HG03378 (cell line): ENCODE data around the gene TTC7B.

Source experiments
- ATAC-seq: cut with Tn5 transposase; IDR thresholded peaks from one replicate; pipeline ENCODE4 v1.9.1; 2021; ENCODE audit warnings: mild to moderate bottlenecking, moderate library complexity; ENCODE audit not compliant: unreplicated experiment

Gene TTC7B

GRCh38 chr14:90500665-90501370 lies 315.4 kb downstream of the TTC7B start:
- ATAC-seq, result no peak

- no peak for ATAC-seq
Measured at GRCh38 chr14:90499908-90500664, 316.1 kb downstream of the TTC7B start.

- no peak for ATAC-seq
Measured at GRCh38 chr14:90499121-90499520, 317.1 kb downstream of the TTC7B start.

- no peak for ATAC-seq
Measured at GRCh38 chr14:90498198-90498597, 318.0 kb downstream of the TTC7B start.

- ATAC-seq, result no peak
Measured at GRCh38 chr14:90496379-90496778, 319.9 kb downstream of the TTC7B start.

GRCh38 chr14:90495357-90496276 lies 320.6 kb downstream of the TTC7B start:
- ATAC-seq, result no peak

GRCh38 chr14:90491911-90492531 lies 324.2 kb downstream of the TTC7B start:
- no peak for ATAC-seq

- ATAC-seq, result no peak
Measured at GRCh38 chr14:90491221-90491885, 324.9 kb downstream of the TTC7B start.

GRCh38 chr14:90490720-90491050 lies 325.5 kb downstream of the TTC7B start:
- ATAC-seq, result no peak

- no peak for ATAC-seq
Measured at GRCh38 chr14:90489916-90490719, 326.1 kb downstream of the TTC7B start.

GRCh38 chr14:90489306-90489705 lies 326.9 kb downstream of the TTC7B start:
- ATAC-seq, result no peak

GRCh38 chr14:90488256-90488655 lies 328.0 kb downstream of the TTC7B start:
- ATAC-seq, result no peak

- no peak for ATAC-seq
Measured at GRCh38 chr14:90487462-90487861, 328.8 kb downstream of the TTC7B start.

- ATAC-seq, result no peak
Measured at GRCh38 chr14:90487031-90487430, 329.2 kb downstream of the TTC7B start.

GRCh38 chr14:90484291-90484690 lies 331.9 kb downstream of the TTC7B start:
- ATAC-seq, result no peak

- ATAC-seq, result no peak
Measured at GRCh38 chr14:90483571-90483974, 332.7 kb downstream of the TTC7B start.

- ATAC-seq, result no peak
Measured at GRCh38 chr14:90483117-90483516, 333.1 kb downstream of the TTC7B start.

GRCh38 chr14:90475298-90475697 lies 340.9 kb downstream of the TTC7B start:
- no peak for ATAC-seq
